ENCODE results near the gene BACH1.
A peak's percentile ranks its signal among the peaks of the same experiment; 100 is the strongest.

Gene BACH1

DNA sequence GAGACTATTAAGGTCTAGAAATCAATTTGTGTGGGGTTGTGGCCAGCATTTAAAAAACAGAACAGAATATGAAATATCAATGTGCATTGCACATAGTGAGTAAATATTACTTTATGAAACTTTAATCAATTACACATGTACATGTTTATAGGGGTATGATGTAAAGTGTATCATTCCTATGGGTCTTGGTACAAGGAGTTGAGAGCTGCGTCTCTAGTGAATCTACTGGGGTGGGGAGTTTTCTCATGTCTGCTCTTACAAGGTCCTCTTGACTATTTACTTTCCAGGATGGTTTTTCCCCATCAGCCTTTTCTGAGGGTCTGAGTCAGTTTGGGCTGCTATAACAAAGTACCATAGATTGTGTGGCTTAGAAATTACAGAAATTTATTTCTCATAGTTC, 75.8 kb downstream of the BACH1 start:
- Histone ChIP-seq H3K4me3 (ENCODE audit: low read length) (no peak overlapping the region), H3K36me3 (ENCODE audit: control insufficient read depth, low read length) (no peaks in the 10 kb centered on the region)

DNA sequence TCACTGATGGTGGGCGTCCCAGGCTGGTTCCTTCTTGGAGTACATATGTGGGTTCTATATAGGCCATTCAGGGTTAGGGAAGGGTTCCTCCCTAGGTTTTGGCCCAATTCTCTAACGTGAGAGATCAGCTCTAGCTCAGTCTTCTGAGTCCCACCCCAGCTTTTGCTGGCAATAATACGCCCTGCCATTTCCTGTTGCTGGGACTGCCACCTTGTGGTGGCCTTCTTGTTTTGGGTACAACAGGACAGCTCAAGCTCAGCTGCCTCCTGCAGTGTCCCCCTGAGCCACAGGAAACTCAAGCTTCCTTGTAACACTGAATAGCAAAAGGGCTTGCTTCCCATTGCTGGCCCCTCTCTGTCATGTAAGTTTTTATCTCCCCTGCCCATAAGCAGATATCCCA, 77.8 kb downstream of the BACH1 start:
- H3K9me2 ChIP-seq (replicated peaks; ENCODE audit: control insufficient read depth, low read length), result no peaks in the 10 kb centered on the region

More for the DNA sequence above, 75.8 kb downstream of the BACH1 start:
- Histone ChIP-seq H4K20me1 (ENCODE audit: control insufficient read depth, insufficient read depth, low read depth, low read length) (no peaks in the 10 kb centered on the region), H3F3A (ENCODE audit: control insufficient read depth, insufficient read depth) (no peaks in the 10 kb centered on the region), H3K9me2 (replicated peaks; ENCODE audit: control insufficient read depth, low read length) (no peaks in the 10 kb centered on the region), H3K4me2 (ENCODE audit: low read length) (no peak overlapping the region), H3K4me1 (ENCODE audit: control insufficient read depth, low read length) (peaks cover 3% of the 10 kb centered on the region; the same call in 1 of the 2 replicates), H3K79me2 (ENCODE audit: control insufficient read depth, low read length) (no peaks in the 10 kb centered on the region), H3K27ac (ENCODE audit: low read depth, low read length) (no peak overlapping the region), H3K9me3 (ENCODE audit: control insufficient read depth, insufficient read depth, low read length) (no peaks in the 10 kb centered on the region), H3K27me3 (ENCODE audit: control insufficient read depth, low read length) (no peaks in the 10 kb centered on the region)
- TF ChIP-seq, protein P1, sequence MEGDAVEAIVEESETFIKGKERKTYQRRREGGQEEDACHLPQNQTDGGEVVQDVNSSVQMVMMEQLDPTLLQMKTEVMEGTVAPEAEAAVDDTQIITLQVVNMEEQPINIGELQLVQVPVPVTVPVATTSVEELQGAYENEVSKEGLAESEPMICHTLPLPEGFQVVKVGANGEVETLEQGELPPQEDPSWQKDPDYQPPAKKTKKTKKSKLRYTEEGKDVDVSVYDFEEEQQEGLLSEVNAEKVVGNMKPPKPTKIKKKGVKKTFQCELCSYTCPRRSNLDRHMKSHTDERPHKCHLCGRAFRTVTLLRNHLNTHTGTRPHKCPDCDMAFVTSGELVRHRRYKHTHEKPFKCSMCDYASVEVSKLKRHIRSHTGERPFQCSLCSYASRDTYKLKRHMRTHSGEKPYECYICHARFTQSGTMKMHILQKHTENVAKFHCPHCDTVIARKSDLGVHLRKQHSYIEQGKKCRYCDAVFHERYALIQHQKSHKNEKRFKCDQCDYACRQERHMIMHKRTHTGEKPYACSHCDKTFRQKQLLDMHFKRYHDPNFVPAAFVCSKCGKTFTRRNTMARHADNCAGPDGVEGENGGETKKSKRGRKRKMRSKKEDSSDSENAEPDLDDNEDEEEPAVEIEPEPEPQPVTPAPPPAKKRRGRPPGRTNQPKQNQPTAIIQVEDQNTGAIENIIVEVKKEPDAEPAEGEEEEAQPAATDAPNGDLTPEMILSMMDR (IDR thresholded peaks at IDR 0.05; ENCODE audit: low read depth, low read length, poor library complexity, severe bottlenecking), result no peak
- no peak for TF ChIP-seq EZH2phosphoT487 (IDR thresholded peaks at IDR 0.05; ENCODE audit: borderline replicate concordance, low read length)

DNA sequence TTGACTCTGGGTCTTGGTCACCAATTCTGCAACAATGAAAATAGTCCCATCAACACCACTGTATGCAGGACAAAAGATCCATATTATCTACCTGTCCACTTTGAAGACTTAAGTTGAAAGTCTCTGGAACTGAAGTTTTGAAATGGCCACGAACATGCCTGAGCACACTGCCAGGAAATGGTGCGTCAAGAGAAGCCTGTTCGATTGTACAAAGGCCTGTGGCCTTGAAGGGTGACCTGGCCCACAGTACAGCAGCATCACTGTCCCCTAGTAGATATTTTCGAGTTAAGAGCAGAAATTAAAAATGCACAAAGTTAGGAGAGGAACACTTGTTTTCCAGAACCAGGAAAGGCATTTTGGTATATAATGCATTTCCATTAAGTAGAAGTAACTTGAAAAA, 78.5 kb downstream of the BACH1 start:
- no peak overlapping the region for H3K4me3 ChIP-seq (ENCODE audit: low read length)
- TF ChIP-seq, protein P1 (IDR thresholded peaks at IDR 0.05; ENCODE audit: low read depth, low read length, poor library complexity, severe bottlenecking), result no peak
- no peak for TF ChIP-seq EZH2phosphoT487 (IDR thresholded peaks at IDR 0.05; ENCODE audit: borderline replicate concordance, low read length)
- no peaks in the 10 kb centered on the region for H3K79me2 ChIP-seq (ENCODE audit: control insufficient read depth, low read length)
- no peaks in the 10 kb centered on the region for H3K36me3 ChIP-seq (ENCODE audit: control insufficient read depth, low read length)
- no peaks in the 10 kb centered on the region for H3K9me3 ChIP-seq (ENCODE audit: control insufficient read depth, insufficient read depth, low read length)
- H3K4me1 ChIP-seq (ENCODE audit: control insufficient read depth, low read length), result peaks cover 3% of the 10 kb centered on the region; the same call in 1 of the 2 replicates
- no peaks in the 10 kb centered on the region for H3K9me2 ChIP-seq (replicated peaks; ENCODE audit: control insufficient read depth, low read length)
- no peak overlapping the region for H3K27ac ChIP-seq (ENCODE audit: low read depth, low read length)
- no peaks in the 10 kb centered on the region for H4K20me1 ChIP-seq (ENCODE audit: control insufficient read depth, insufficient read depth, low read depth, low read length)
- H3K4me2 ChIP-seq (ENCODE audit: low read length), result no peak overlapping the region
- no peaks in the 10 kb centered on the region for H3F3A ChIP-seq (ENCODE audit: control insufficient read depth, insufficient read depth)
- H3K27me3 ChIP-seq (ENCODE audit: control insufficient read depth, low read length), result no peaks in the 10 kb centered on the region

More for the DNA sequence above, 77.8 kb downstream of the BACH1 start:
- peaks cover 3% of the 10 kb centered on the region; the same call in 1 of the 2 replicates for H3K4me1 ChIP-seq (ENCODE audit: control insufficient read depth, low read length)
- H3K79me2 ChIP-seq (ENCODE audit: control insufficient read depth, low read length), result no peaks in the 10 kb centered on the region
- no peaks in the 10 kb centered on the region for H3K9me3 ChIP-seq (ENCODE audit: control insufficient read depth, insufficient read depth, low read length)
- H3K4me2 ChIP-seq (ENCODE audit: low read length), result no peak overlapping the region
- no peaks in the 10 kb centered on the region for H4K20me1 ChIP-seq (ENCODE audit: control insufficient read depth, insufficient read depth, low read depth, low read length)
- no peak overlapping the region for H3K4me3 ChIP-seq (ENCODE audit: low read length)
- H3K36me3 ChIP-seq (ENCODE audit: control insufficient read depth, low read length), result no peaks in the 10 kb centered on the region
- H3F3A ChIP-seq (ENCODE audit: control insufficient read depth, insufficient read depth), result no peaks in the 10 kb centered on the region
- no peak overlapping the region for H3K27ac ChIP-seq (ENCODE audit: low read depth, low read length)
- TF ChIP-seq, protein P1 (IDR thresholded peaks at IDR 0.05; ENCODE audit: low read depth, low read length, poor library complexity, severe bottlenecking), result peak; percentile 71
- TF ChIP-seq EZH2phosphoT487 (IDR thresholded peaks at IDR 0.05; ENCODE audit: borderline replicate concordance, low read length), result no peak
- H3K27me3 ChIP-seq (ENCODE audit: control insufficient read depth, low read length), result no peaks in the 10 kb centered on the region
